NCI-H187 (cell line): ENCODE results near the gene PPP1R3D.

ENCODE experiments used
- DNase-seq, 2 experiments: peaks; one replicate each; lab custom pipeline; 2025; lab: John Stamatoyannopoulos, UW

PPP1R3D gene

DNA sequence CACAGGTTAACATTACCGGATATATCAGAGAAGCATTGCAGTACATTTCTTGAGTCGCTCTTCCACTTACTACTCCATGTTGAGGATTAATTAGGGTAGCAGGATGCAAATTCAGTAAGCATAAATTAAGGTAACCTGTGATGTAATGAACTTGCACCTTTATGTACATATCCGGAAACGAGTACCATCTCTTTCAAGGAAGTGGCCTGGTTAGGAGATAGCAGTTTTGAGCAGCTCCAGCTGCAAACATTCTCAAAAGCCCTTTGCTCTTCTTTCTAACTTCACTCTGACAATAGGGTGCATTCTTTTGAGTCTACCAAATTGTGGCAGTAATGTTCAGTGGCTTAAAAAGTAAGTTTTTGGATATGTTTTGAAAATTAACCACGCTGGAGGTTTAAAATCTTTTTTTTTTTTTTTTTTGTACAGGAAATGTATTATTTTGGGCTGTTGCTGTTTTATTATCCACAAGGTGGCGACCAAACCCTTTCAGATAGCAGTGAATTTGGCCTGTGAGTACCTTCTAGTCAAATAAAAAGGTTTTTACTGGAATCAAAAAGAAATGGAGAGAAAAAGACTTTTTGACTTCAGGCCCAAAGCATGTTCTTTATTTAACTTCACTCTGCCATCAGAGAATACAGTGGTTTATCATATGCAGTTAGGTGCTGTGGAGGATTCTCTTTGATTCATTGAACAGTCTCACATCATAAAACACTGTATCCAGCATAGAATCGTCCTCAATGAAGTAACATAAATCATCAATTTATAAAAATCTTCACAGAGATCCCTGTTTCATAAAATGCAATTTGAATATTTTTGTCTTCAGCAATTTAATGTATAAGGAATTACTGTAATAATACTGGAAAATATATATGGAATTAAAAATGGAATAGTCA, 9.0 kb upstream of the PPP1R3D start:
- DNase-seq = peak in 1 of 2 experiments; percentile 28

DNA sequence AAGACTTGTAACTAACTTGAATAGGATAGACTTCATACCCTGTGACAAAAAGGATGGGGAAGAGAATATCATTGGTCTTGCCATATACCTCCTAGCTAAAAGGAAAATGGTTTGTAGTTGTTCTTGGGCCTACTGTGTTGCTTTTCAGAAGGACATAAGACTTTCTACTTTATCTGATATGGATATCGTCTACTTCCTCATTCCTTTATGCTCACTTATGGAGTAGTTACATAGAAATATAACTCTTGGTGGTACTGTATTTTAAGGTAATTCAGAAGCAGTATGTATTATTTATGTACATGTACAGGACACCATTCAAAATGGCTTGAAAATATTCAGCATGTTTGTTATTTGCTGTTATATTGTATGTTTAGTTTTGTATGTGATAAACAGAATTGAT, 8.1 kb upstream of the PPP1R3D start:
- DNase-seq = no peak

DNA sequence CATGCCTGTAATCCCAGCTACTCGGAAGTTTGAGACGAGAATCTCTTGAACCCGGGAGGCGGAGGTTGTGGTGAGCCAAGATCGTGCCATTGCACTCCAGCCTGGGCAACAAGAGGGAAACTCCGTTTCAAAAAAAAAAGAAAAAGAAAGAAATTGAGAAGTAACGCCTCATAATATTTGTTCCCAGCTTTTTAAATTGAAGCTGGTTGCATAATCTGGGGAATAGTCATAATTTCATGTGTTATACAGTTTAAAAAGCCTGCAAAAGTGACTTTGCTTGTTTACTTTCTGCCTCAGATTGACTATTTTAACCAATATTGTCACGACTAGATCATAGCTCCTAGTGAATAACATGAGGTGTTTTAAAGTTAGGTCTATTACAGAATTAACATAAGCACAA, 7.3 kb upstream of the PPP1R3D start:
- DNase-seq = no peak

DNA sequence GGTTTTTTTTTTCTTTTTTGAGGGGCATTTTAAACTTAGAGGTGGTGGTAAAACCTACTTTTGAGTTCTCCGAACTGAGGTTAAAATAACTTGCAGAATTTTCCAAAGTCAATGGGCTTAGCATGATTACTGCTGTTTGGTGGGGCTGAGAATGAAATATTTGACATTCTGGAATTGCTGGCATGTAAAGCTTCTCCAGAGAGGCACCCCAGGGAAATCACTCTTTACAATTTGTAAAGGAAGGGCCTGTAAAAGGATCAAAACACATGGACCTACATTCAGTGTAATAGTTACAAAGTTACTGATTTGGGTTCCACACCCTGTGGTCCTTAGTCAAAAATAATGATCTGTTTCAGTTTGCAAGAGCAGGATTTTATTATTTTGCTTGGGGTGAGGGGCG, 5.6 kb upstream of the PPP1R3D start:
- no peak for DNase-seq

DNA sequence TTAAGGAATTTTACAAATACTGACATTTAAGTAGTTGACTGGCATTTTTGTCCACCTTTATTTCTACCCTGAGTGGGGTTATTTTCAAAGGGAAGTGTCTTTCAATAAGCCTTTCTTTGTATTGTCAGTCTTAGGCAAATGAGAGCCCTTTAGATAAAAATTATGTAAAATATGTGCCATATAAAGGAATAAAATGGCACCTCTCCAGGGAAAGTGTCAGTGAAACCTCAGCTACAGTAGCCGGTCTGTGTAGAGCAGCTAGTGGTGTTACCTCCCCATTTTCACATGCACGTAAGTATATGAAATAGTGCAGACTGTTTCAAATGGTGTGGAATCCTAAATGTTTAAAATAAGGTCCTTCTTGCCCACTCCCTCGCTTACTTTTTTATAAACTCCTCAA, 5.1 kb upstream of the PPP1R3D start:
- DNase-seq = no peak

DNA sequence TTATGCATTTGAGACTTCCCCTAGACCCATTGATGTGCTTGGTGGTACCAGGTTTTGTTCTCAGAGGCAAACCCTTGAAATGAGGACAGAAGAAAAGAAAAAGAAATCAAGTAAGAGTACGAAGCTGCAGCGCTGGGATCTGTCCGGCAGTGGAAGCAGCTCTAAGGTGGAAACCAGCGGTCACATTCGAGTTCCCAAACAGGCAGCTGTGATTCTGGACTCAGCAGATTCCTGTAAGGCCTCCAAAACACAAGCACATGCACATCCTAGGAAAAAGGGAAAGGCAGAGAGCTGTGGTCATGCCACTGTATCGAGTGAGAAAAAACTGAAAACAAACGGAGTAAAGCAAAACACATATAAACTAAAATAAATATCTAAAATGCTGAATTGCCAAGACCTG, 4.6 kb upstream of the PPP1R3D start:
- DNase-seq = no peak

DNA sequence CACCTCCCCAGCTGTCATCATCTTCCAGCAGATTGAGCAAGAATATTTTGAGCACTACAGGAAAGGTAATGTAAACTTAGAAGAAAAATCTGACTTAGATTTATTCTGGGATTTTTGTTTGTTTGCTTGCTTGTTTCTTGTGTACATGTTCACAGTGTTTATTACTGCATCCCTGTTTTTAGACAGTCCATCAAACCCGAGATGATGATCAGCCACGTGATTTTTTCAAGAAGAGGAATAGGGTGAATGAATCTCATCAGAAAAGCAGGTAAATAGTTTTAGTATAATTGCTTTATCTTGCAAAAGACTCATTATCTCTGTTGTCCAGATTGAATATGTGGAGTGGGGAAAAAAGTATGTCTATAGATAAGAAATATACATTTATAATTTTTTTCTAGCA, 2.1 kb upstream of the PPP1R3D start:
- no peak for DNase-seq

DNA sequence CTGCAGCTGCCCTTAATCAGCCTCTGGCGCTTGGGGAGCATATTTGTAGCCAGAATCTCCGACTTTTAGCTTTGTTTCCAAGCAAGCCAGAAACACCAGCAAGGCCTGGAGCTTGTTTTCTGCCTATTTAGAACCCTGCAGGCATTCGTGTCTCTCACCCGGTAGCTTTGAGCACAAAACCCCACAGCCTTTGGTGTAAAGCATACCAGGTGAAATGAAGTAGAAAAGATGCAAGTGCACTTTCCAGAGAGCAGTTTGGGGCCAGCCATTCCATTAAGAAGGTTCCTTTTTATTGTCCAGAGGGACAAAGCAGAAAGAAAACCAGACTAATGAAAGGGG, 820 bp upstream of the PPP1R3D start:
- DNase-seq = peak in 1 of 2 experiments; percentile 50

DNA sequence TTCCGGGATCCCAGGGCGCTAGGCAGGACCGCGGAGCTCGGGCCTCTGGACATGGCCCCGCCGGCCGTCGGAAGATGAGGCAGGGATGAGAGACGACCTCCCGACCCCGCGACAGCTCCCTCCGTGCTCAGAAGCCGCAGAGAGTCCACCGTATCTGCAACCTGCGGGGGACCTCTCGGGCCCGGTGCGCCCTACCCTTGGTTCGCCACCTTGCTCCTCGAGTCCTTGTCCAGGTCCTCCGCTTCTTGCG, 301 bp downstream of the PPP1R3D start:
- DNase-seq = no peak

DNA sequence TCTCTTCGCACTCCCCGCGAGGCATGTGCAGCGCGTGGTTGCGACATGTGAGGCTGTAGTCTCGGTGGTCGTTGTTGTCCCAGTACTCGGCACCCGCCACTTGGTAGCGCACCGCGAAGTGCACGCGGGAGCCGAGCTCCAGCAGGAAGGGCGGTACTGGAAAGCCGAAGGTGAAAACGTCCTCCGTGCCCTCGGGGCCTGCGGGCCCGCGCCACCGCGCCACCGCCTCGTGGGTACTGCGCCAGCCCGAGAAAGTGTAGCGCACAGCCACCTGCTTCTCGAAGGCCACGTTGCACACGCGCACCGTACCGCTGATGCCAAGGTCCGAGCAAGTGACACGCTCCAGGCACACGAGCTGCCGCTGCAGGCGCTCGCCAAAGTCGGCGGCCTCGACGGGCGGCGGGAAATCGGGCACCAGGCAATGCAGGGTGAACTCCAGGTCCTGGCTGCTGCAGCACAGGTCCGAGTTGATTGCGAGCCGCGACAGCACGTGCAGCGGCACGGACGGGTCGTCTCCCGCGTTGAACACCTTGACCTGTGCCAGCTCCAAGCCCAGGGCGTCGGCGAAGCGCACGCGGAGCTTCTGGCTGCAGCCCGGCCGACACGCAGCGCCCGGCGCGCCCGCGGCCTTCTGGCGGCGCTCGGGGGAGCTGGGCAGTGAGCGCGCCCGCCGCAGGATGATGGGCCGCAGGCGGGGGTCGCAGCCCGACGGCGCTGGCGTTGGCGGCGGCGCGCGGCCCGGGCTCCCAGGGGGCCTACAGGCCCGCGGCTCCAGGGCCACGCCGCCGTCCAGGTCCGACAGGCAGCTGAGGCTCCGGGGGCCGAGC, 840 bp downstream of the PPP1R3D start:
- DNase-seq = no peak

DNA sequence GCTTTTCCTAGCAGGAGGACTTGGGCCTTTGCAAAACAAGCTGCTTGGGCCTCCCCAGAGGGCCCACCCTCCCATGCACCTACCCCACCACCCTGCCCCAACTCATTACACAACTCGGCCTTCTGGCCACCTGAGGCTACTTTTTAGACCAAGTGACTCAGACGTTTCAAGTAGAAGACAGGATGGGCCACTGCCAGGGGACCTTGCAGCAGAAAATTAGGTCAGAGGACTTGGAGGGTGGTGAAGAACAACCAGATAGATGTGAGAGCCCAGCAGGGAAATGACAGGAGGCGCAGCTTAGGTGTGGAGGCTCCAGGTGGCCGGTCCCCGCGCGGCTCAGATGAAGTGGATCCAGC, 1.4 kb downstream of the PPP1R3D start:
- no peak for DNase-seq

DNA sequence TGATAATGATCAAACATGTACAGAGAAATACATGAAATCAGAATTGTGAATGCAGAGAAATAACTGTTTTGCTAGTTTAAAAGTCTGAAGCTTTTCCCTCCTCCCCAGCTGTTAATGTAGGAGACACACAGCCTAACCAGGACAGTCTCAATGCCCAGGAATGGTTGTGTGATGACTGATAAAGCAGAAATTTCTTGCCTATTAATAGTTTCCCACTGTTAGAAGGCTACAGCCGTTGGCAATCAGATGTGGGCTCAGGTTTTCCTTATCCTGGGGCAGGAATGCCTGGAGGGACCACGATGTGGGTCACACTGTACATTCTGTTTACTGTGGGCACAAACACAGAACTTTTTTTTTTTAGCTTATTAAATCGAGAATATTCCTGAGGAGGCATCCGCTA, 1.9 kb downstream of the PPP1R3D start:
- DNase-seq = no peak

DNA sequence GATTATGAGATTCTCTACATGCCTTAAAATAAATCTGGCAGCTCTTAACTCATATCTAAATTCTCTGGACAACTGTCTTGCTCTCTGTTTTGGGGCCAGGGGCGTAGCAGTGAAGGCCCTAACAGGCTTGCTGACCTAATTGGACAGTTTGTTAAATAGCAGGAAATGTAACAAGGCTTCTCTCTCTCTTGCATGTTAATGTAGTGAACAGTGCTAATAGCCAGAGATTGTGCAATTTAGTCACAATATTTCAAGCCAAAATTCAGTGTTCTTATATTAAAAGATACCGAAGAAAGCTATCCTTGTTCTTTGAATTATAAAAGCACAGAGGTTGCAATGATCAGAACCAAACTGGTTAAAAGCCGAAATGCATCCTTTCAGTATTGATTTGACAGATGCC, 3.0 kb downstream of the PPP1R3D start:
- DNase-seq = no peak

DNA sequence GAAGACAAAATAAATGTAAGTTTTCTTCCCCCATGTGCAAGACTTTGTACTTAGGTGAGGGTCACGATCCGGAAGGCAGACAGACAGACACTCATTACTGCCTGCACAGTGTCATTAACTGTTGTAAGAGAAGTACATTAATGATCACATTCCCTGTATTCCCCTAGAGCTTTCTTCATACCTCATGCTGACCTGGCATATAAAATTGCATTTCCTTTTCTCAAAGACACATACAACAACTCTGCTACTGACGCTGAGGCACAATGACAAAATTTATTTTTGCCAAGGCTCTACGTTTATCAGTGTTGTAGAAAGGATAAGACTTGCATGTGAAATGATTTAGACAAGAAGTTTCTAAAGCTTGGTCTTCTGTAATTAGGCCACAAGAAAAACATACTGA, 3.7 kb downstream of the PPP1R3D start:
- no peak for DNase-seq

DNA sequence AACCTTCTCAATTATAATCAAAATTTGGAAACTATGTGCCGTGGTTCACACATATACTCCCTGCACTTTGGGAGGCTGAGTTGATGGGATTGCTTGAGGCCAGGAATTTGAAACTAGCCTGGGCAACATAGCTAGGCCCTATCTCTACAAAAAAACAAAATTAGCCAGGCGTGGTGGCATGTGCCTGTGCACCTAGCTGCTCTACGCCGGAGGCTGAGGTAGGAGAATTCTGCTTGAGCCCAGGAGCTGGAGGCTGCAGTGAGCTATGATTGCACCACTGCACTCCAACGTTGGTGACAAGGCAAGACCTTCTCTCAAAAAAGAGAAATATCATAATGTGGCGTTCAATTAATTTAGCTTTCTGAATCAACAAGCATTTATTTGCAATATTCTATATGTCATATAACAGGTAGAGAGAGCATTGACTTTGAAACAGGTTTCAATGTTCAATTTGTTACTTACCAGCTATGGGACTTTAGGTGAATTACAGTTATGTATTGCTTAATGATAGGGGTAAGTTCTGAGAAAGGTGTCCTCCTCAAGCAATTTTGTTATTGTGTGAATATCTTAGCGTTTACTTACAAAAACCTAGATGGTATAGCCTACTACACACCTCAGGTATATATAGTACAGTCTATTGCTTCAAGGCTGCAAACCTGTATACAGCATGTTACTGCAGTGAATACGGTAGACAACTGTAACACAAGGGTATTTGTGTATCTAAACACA, 4.5 kb downstream of the PPP1R3D start:
- no peak for DNase-seq

DNA sequence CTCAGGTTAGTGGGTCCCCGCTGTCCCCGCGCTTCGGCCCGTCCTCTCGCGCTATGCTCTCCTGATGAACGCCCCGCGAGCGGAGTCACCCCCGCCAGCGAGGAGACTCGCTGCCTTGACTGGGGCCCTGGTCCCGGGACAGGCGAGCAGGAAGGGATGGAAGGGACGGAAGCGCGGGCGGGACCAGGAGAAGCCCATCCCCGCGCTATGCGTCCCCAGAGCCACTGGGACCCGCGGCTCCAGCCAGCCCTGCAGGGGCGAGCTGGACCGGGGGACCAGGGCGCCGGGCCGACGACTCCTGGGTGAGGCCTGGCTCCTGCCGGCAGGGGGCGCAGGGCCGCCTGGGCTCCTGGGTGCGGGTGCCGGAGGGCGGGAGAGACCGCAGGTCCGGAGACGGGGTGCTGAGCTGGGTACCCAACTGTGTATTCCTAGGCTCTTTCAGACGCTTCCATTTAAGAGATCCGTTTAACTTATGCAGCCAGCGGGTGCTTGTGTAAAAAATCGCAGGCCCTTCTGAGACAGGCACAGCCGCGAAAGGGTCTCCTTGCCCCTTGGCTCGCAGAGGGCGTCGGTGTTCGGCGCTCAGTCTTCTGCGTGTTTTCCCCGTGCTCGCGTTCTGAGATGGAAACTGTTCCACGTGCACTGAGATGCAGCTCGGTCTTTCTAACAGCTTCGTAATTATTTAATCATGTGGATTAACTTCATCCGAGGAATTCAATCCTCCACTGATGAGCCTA, 6.1 kb downstream of the PPP1R3D start:
- DNase-seq = peak; percentile 29 to 52

DNA sequence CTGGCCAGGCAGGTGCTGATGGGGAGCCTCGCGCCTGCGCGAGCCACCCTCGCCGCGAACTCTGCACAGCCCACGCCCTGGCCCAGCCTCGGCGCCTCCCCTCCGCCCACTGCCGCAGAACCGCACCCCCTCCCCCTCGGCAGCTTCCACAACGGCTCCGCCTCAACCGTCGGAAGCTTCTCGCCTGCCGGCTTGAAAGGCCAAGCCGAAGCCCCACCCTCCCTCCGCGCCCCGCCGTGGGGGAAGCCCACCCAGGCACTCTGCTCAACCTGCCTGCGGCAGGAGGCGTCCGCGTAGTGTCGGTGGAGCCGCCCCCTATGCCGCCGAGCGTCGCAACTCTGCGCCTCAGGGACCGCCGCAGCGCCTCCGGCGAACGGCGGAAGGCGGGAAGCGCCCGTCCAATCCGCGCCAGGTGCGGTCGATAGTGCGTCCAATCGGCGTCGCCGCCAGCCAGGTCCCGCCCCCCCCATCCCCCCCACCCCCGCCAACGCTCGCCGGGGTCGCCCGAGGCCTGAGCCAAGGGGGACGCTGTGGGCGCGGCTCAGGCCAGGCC, 6.7 kb downstream of the PPP1R3D start, which contains the start of gene SYCP2:
Gene SYCP2, minus strand, starts transcription at position 342 of the 553 bp plus-strand sequence. CDS start 11,224 bp downstream, outside the sequence.
- no peak for DNase-seq

DNA sequence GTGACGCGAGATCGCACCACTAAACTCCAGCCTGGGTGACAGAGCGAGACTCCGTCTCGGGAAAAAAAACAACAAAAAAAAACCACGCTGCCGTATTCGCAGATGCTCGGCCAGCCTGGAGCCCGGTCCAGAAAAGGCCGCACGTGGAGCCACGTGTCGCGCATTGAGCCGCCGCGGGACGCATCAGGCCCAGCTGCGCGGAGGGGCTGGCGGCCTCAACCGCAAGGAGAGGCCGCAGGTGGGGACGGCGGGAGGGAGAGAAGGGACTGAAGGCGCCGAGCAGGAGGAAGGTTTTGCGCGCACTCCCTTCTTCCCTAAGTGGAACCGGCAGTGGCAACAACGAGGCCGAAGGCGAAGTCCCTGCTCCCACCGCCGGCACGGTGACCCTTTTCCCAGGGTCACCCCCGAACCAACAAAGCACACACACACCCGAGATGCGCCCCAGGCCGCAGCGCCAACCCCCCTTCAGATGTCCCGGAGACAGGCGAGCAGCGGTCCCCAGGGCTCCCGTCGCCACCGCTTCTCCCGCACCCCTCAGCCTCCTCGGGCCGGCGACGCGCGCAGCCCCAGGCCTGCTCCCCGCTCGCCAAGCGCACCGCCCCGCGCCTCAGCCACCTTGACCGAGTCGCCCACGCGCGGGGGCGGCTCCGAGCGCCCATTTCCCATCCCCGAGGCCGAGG, 7.3 kb downstream of the PPP1R3D start:
- DNase-seq = no peak

DNA sequence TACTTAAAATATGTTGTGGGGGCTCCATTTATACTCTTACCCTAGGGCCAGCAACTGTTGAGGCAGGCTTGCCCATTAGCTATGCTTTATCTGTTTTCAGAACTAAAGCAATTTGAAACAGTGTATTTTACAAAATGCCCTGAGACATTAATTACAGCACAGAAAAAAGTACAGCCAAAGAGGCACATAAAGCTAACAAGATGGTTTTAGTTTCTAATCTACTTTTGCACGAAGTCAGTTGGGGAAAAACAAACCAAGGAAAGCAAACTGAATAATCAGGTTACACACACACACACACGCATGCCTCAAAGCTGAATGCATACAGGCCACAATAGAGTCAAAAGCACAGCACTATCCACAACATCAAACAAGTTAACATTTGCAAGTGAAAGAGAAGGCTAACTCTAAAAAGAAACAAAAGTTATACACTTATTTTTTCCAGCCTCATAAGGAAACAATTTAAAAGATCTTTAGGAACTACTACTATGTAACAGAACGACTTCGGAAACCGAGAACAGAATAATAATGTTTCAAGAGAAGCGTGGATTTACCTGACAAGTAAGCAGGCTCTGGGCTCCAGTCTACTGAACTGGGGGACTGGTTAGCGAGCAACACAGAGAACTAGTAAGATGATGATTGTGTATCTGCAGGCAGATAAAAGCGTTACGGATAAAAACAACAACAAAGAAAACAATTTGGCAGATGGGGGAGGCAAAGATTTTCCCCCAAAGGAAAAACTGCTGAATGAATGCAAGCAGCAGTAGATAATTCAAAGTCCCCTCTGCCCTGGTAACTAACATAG, 8.4 kb downstream of the PPP1R3D start:
- no peak for DNase-seq

DNA sequence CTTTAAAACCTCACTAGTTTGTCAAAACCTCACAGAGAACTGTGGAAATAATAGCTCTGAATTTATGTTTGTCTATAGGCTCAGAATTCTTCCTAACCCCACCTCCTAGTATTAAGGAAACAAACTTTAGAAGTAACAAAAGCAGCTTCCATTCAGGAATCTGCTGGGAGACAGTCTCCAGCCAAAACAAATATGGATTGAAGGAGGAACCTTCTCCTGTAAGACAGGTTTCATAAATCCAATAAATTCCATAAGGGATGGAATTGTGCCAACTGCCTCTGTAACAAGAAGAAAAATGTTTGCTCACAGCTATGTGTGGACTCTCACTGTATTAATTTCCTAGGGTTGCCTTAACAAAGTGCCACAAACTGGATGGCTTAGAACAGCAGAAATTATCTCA, 14.2 kb downstream of the PPP1R3D start:
- DNase-seq = no peak
